ENCODE data around the gene TNC.

- TF ChIP-seq EZH2 (IDR thresholded peaks at IDR 0.05; ENCODE audit: insufficient read depth, poor library complexity, severe bottlenecking): no peak
- TF ChIP-seq EZH2phosphoT487 (IDR thresholded peaks at IDR 0.05; ENCODE audit: insufficient read depth, low read depth): no peak
Measured at GRCh38 chr9:115069771-115070170, 48.2 kb downstream of the TNC start.

All from GM23248 (cell line).